Endothelial cell of umbilical vein (primary cell): ENCODE results near the gene MAST4.

ENCODE experiments used
- CTCF ChIP-seq, 2 donors: IDR thresholded peaks; 1 replicate in 1 of 2; 2 replicates in 1 of 2; pipeline ENCODE4 v1.5.1; 2011; ENCODE audit warnings: low read length in 2 of 2, mild to moderate bottlenecking in 2 of 2, moderate library complexity in 2 of 2, control low read depth in 1 of 2, inconsistent platforms in 1 of 2, low read depth in 1 of 2; ENCODE audit not compliant: insufficient read depth in 1 of 2; ENCODE audit errors: extremely low read depth in 1 of 2
- POLR2A ChIP-seq: IDR thresholded peaks from 2 replicates; pipeline ENCODE4 v1.6.1; 2012; ENCODE audit warnings: low read depth, mild to moderate bottlenecking, control low read depth, low read length

GRCh38 chr5:67188274-67189078, 592.3 kb downstream of the MAST4 start:
- TF ChIP-seq CTCF (IDR thresholded peaks at IDR 0.05; ENCODE audit: extremely low read depth in 1 of 2, insufficient read depth in 1 of 2, low read depth in 1 of 2, low read length in 2 of 2) (no peak), POLR2A (no peak)
